Activated CD8-positive, alpha-beta memory T cell treated with anti-CD3 and anti-CD28 coated beads, Interleukin-2, amount 50 U/mL, for 24 hours (primary cell): ENCODE results near the gene PLEKHM3.

Source experiments
- DNase-seq: peaks from one replicate; pipeline ENCODE4 v3.0.0-alpha.2; 2020; ENCODE audit errors: extremely low read depth

Gene PLEKHM3

GRCh38 chr2:207860685-207861084, 164.6 kb downstream of the PLEKHM3 start:
- no peak for DNase-seq

GRCh38 chr2:207855591-207855990, 169.7 kb downstream of the PLEKHM3 start:
- no peak for DNase-seq

- DNase-seq: no peak
Observed at GRCh38 chr2:207854484-207855440, 170.6 kb downstream of the PLEKHM3 start.

- no peak for DNase-seq
Observed at GRCh38 chr2:207852791-207853190, 172.5 kb downstream of the PLEKHM3 start.

- no peak for DNase-seq
Observed at GRCh38 chr2:207849443-207849842, 175.9 kb downstream of the PLEKHM3 start.

GRCh38 chr2:207848545-207848928, 176.8 kb downstream of the PLEKHM3 start:
- no peak for DNase-seq

- DNase-seq: no peak
Observed at GRCh38 chr2:207847807-207848544, 177.4 kb downstream of the PLEKHM3 start.

- DNase-seq: no peak
Observed at GRCh38 chr2:207847098-207847806, 178.1 kb downstream of the PLEKHM3 start.

GRCh38 chr2:207845202-207845864, 180.0 kb downstream of the PLEKHM3 start:
- no peak for DNase-seq

GRCh38 chr2:207844648-207845047, 180.7 kb downstream of the PLEKHM3 start:
- no peak for DNase-seq

GRCh38 chr2:207840101-207840500, 185.2 kb downstream of the PLEKHM3 start:
- no peak for DNase-seq

GRCh38 chr2:207839575-207839974, 185.8 kb downstream of the PLEKHM3 start:
- DNase-seq: no peak

GRCh38 chr2:207839028-207839427, 186.3 kb downstream of the PLEKHM3 start:
- no peak for DNase-seq

- no peak for DNase-seq
Observed at GRCh38 chr2:207836521-207837133, 188.7 kb downstream of the PLEKHM3 start.

GRCh38 chr2:207835805-207836204, 189.5 kb downstream of the PLEKHM3 start:
- DNase-seq: no peak

GRCh38 chr2:207833251-207833751, 192.0 kb downstream of the PLEKHM3 start:
- DNase-seq: no peak

GRCh38 chr2:207831584-207832248, 193.6 kb downstream of the PLEKHM3 start:
- no peak for DNase-seq

GRCh38 chr2:207830778-207831438, 194.4 kb downstream of the PLEKHM3 start:
- DNase-seq: no peak

- DNase-seq: no peak
Observed at GRCh38 chr2:207828361-207829057, 196.8 kb downstream of the PLEKHM3 start.
